Neutrophil (primary cell): Measurements from ENCODE around the gene FAM174C.

Experiments
- H3K27ac ChIP-seq: fragments of 200-600 bp; sonication (generic); 2 replicates; pipeline ENCODE4 v1.5.1; 2016; ENCODE audit warnings: mild to moderate bottlenecking, moderate library complexity
- H3K27me3 ChIP-seq: fragments of 200-600 bp; sonication (generic); 2 replicates; pipeline ENCODE4 v1.6.0; 2016; ENCODE audit warnings: mild to moderate bottlenecking
- H3K36me3 ChIP-seq: fragments of 200-600 bp; sonication (generic); 2 replicates; pipeline ENCODE4 v1.5.1; 2017
- H3K4me1 ChIP-seq, 2 experiments: fragments of 200-600 bp in 1 of 2; sonication (generic) in 1 of 2; 1 replicate in 1 of 2; 2 replicates in 1 of 2; pipeline versions ENCODE4 v1.5.1 to v1.6.1; 2013 to 2016; ENCODE audit warnings: low read depth in 1 of 2, low read length in 1 of 2, mild to moderate bottlenecking in 1 of 2, moderate library complexity in 1 of 2; ENCODE audit not compliant: control insufficient read depth in 1 of 2, insufficient read depth in 1 of 2
- H3K4me3 ChIP-seq, 2 experiments: fragments of 200-600 bp in 1 of 2; sonication (generic) in 1 of 2; 1 replicate in 1 of 2; 2 replicates in 1 of 2; pipeline ENCODE4 v1.5.1; 2013 to 2016; ENCODE audit warnings: low read depth in 1 of 2, low read length in 1 of 2, mild to moderate bottlenecking in 1 of 2, moderate library complexity in 1 of 2
- H3K9me3 ChIP-seq: fragments of 200-600 bp; sonication (generic); 2 replicates; pipeline ENCODE4 v1.5.1; 2016
- TF ChIP-seq, protein P1 (sequence below): fragments of 200-600 bp; sonication (generic); IDR thresholded peaks from 2 replicates; pipeline ENCODE4 v1.5.1; 2016; ENCODE audit warnings: antibody characterized with exemption

FAM174C gene

DNA sequence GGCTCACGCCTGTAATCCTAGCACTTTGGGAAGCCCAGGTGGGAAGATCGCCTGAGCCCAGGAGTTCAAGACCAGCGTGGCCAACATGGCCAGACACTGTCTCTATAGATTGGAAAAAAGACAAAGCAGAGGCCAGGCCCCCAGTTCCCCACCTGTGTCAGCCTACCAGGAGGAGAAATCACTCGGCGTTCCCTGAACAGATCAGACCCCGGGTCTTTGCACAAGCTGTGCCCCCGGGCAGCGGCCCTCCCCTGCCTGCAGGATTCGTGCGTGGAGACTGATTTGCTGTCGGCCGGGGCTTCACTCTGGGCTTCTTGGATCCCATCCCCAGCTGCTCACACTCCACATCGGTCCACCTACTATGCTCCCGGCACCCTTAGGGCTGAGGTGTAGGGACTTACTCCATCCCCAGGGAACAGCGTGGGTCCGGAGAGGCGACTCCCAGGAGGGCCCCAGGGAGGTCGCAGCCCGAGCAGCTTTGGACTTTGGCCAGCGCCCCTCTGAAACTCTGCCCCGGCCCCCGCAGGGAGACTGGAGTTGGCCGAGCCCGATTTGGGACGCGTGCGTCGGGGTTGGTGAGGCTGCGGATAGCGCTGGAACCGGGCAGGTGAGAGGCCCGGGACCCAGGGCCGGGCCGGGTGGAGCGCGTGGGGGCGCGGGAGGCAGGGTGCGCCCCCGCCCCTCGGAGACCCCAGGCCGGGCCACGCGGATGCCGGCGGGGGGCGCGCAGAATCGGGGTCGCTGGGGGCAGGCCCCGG, 9.8 kb downstream of the FAM174C start:
- Histone ChIP-seq H3K4me1 (no peaks in the 10 kb centered on the region), H3K4me3 (no peak overlapping the region), H3K27me3 (peaks cover 74% of the 10 kb centered on the region), H3K27ac (no peak overlapping the region), H3K9me3 (no peaks in the 10 kb centered on the region), H3K36me3 (no peaks in the 10 kb centered on the region)
- TF ChIP-seq, protein P1, sequence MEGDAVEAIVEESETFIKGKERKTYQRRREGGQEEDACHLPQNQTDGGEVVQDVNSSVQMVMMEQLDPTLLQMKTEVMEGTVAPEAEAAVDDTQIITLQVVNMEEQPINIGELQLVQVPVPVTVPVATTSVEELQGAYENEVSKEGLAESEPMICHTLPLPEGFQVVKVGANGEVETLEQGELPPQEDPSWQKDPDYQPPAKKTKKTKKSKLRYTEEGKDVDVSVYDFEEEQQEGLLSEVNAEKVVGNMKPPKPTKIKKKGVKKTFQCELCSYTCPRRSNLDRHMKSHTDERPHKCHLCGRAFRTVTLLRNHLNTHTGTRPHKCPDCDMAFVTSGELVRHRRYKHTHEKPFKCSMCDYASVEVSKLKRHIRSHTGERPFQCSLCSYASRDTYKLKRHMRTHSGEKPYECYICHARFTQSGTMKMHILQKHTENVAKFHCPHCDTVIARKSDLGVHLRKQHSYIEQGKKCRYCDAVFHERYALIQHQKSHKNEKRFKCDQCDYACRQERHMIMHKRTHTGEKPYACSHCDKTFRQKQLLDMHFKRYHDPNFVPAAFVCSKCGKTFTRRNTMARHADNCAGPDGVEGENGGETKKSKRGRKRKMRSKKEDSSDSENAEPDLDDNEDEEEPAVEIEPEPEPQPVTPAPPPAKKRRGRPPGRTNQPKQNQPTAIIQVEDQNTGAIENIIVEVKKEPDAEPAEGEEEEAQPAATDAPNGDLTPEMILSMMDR, result no peak

GRCh38 chr19:1285737-1286360, 10.5 kb downstream of the FAM174C start, which contains the start of gene EFNA2:
Gene EFNA2 (plus strand): TSS chr19:1285873. CDS start chr19:1286169, 296 bp downstream.
- TF ChIP-seq, protein P1, result no peak
- H3K4me1 ChIP-seq, result no peaks in the 10 kb centered on the region
- no peak within 1 kb of the TSS for H3K4me3 ChIP-seq
- no peaks in the 10 kb centered on the region for H3K9me3 ChIP-seq
- H3K27ac ChIP-seq, result no peak within 1 kb of the TSS
- H3K36me3 ChIP-seq, result no peaks in the 10 kb centered on the region
- H3K27me3 ChIP-seq, result peaks cover 81% of the 10 kb centered on the region

DNA sequence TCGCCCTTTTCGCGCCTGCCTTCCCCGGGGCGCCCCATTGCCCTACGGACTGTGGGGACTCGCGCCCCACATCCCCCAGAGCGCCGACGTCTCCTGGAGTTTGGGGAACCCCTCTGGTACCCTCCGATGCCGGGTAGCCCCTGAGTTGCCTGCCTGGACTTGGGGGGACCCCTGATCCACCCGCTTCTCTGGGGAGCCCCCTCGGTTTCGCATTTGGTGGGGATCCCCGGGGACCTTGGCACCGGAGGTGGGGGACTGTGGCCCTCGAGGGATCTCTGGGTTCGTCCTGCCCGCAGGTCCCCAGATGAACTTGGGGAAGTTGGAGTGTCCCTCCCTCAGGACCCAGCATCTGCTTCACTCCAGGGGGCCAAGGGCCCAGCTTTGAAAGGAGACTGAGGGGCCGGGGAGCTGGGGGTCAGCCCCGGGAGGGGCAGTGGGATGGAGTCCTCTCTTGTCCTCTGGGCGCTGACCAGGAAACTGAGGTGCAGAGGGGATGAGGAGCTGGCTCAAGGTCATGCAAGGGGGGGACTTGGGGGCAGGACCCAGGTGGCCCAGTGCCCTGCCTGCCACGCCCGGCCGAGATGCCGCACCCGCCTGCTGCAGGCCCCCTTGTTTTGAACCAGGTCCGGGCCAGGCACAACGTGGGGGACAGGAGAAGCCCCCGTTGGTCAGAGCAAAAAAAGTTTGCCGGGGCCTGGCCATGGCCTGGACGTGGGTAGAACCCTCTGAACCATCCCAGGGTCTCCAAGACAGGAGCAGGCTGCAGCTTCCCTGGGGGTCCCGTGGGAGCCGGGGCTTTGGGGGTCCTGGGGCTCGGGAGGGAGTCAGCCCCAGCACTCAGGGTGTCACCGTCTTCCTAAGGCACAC, 11.4 kb downstream of the FAM174C start:
- Histone ChIP-seq H3K9me3 (no peaks in the 10 kb centered on the region), H3K27me3 (peaks cover 90% of the 10 kb centered on the region), H3K4me1 (no peaks in the 10 kb centered on the region), H3K4me3 (no peak overlapping the region), H3K27ac (no peak overlapping the region), H3K36me3 (no peaks in the 10 kb centered on the region)
- TF ChIP-seq, protein P1, result no peak

DNA sequence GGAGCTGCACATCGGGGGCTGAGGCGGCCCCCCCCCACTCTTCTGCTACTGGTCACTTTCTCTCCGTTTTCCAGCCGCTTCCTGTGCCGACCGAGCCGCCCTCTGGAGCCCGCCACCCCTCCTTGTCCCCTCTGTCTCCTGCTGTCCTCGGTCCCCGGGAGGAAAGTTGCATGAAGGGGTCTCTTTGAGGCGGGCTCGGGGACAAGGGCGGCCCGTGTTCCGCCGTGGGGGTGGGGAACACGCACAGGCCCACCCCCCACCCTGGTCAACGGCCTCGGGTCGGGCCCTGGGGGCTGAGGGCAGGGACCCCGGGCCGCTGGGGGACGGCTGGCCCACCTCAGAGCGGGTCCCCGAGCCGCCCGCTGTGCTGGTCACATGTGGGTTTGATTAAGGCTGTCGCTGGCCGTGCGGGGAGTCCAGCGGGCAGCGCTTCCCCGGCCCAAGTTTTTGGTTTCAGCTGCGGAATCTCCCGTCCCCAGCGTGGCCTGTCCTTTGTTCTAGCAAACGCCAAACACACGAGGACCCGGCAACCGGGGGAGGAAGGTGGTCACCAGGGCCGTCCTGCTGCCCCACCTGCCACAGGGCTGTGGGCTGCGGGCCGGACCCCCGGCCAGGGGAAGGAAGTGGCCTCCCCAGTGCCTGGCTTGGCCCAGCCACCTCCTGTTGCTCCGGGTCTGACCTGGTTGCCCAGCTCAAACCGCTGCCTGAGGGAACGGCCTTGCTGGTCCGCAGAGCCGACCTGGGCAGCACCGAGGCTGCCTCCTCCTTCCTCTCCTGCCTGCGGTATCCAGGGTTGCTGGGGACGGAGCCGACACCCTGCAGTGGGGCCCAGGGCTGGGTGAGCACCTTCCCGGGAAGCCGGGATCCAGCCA, 12.3 kb downstream of the FAM174C start:
- TF ChIP-seq, protein P1, result no peak
- Histone ChIP-seq H3K4me1 (no peaks in the 10 kb centered on the region), H3K9me3 (no peaks in the 10 kb centered on the region), H3K36me3 (no peaks in the 10 kb centered on the region), H3K4me3 (no peak overlapping the region), H3K27ac (no peak overlapping the region), H3K27me3 (peaks cover 98% of the 10 kb centered on the region)

DNA sequence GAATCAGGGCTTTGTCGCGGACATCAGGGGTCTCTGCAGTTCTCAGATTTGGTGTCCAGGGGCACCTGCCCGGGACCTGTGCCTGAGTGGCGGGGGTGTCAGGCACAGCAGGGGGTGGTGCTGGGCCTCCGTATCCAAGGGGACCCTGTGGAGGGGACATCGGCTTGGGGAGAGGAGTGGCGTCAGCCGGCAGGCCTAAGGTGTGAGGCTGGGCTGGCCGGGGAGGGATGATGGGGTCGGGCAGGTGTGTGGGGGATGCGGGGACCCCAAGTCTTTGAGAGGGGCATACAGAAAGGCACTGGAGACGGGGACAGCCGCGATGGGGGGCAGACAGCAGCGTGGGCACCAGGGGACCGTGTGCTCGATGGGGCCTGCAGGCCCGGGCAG, 12.9 kb downstream of the FAM174C start:
- peaks cover 98% of the 10 kb centered on the region for H3K27me3 ChIP-seq
- H3K4me1 ChIP-seq, result no peaks in the 10 kb centered on the region
- TF ChIP-seq, protein P1, result no peak
- H3K27ac ChIP-seq, result no peak overlapping the region
- H3K9me3 ChIP-seq, result no peaks in the 10 kb centered on the region
- H3K36me3 ChIP-seq, result no peaks in the 10 kb centered on the region
- no peak overlapping the region for H3K4me3 ChIP-seq
